HG02981 (cell line): ENCODE measurements around the gene STXBP2.

Experiments
- ATAC-seq: cut with Tn5 transposase; IDR thresholded peaks from one replicate; pipeline ENCODE4 v1.9.1; 2021; ENCODE audit warnings: mild to moderate bottlenecking, moderate library complexity; ENCODE audit not compliant: unreplicated experiment

The STXBP2 gene

DNA sequence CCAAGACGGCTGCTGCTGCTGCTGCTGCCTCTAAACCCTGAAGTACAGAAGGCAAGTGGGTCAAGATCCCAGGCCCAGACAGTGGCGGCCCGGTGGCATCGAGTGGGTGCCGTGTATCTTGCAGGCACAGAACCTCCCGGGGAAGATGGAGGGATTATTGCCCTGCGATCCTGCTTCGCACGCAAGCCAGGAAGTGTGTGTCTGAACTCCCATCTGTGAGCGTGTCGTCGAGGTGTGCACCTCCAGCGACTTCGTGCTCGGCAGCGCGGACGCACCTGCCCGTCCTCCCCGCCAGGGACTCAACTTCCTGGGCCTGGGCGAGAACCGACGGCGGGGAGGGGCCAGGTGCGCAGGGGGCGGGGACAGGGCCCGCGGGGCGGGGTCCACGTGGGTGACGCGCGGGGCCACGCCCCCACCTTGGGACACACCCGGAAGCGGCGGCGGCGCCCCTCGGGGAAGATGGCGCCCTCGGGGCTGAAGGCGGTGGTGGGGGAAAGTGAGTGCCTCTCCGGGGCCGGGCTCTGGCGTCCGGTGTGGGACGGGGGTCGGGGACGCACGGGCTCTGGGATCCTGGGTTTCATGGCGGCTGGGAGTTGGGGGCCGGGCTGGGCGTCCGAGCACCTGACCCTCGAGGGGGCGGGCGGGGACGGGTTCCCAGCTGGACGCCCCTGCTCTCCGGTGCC, at the start of gene STXBP2:
STXBP2 (plus strand) TSS at position 420 of the 683 bp plus-strand sequence; CDS start at position 460, 40 bp downstream.
- ATAC-seq: peak; percentile 69

DNA sequence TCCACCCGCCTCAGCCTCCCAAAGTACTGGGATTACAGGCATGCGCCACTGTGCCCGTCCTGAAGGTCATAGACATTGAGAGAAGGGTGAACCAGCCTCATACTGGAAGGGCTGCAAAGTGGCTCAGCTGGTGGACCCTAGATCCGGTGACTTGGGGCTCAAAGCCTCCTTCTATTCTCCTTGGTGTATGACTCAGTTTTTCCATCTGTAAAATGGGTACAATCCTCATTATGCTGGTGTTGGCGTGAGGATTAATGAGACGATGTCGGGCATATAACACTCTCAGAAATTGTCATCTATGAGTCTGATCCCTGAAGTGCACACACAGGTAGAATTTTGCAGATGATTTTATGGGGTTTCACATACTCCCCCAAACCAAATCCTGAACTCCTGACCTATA, 47.1 kb upstream of the STXBP2 start:
- no peak for ATAC-seq

DNA sequence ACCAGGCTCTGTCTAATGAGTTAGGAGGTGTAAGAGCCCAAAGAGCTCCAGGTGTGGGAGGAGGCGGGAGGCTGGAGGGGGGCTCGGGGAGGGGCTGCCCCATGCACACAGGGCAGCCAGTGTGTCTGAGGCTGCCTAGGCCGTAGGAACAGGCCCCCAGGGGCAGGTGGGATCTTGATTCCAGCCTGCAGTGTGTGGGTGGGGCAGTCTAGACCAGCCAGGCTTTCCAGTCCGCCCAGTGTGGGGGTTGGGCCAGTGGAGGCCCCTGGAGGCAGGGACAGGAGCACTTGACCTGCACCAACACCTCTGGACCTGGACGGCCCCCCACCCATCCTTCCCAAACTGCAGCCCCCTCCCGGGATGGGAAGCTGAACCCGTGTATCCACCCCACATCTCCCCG, 46.7 kb upstream of the STXBP2 start:
- no peak for ATAC-seq

DNA sequence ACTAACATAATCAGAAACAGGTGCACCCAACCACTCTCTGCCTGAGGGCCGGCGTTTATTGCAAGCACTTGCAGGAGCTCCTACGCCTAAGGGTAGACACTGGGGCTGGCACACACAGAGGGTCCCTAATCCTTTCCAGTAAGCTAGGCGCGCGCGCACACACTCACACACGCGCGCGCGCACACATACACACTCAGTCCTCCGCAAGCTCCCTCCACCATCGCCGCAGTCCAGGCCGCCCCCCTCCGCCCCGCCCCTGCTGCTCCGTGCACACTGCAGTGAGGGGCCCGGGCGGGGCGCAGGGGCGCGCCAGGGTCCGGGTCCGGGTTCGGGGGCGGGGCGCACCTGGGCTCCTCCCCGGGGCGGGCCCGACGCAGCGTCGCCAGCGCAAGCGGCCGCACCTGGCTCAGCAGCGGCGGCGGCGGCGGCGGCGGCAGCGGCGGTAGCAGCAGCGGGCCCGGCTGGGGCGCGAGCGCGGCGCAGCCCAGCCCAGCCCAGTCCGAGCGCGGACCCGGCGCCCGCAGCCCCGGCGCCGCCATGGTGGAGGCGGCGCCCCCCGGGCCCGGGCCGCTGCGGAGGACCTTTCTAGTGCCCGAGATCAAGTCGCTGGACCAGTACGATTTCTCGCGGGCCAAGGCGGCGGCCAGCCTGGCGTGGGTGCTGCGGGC, 41.3 kb upstream of the STXBP2 start, which contains the start of gene CAMSAP3:
CAMSAP3 (plus strand) TSS at position 398 of the 668 bp plus-strand sequence; CDS start at position 538, 140 bp downstream.
- ATAC-seq: no peak

DNA sequence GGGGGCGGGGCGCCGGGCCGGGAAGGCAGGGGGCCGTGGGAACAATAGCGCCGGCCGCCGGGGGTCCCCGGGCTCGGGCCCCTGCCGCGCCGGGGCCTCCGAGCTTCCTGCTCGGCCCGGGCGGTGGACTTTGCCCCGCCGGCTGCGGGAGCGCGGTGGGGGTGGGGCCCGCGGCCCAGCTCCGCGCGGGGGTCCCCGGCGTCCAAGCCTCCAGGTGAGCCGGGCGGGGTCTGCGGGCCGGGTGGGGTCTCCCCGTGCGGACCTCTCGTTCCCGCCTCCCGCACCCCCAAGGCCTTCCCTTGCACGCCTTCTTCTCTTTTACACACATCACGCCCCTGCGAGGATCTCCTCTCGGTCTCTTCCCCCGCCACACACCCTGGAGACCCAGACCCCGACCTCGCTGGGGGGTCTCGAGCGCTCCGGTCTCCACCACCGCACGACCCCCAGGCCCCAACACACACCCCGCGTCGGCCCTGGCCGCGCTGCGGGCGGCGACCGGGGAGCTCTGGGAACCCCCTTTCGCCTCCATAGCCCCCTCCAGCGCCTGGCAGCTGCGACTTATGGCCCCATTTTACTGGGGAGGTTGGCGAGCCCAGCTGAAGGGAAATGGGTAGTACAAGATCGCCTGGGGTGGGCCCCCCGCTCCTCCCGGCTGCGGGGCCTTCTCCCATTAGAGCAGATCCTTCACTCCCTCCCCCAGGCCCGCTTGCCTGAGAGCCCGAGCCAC, 40.5 kb upstream of the STXBP2 start:
- no peak for ATAC-seq

DNA sequence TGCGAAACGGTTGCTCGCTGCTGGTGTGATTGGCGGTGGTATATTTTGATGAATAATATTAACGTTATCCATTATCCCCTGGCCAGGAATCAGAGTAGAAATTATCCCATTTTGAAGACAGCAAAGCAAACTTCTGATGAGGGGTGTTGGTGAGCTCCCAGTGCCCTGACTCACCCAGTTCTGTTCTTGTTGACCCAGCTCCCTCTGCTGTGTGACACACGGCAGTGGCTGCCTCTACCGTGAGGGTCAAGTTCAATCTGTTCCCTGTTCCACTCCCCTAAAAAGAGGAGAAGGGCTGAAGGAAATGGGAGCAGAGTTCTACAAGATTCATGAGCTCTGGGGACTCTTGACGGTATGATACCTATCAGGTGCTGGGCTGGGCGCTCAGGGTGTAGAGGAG, 39.2 kb upstream of the STXBP2 start:
- no peak for ATAC-seq

DNA sequence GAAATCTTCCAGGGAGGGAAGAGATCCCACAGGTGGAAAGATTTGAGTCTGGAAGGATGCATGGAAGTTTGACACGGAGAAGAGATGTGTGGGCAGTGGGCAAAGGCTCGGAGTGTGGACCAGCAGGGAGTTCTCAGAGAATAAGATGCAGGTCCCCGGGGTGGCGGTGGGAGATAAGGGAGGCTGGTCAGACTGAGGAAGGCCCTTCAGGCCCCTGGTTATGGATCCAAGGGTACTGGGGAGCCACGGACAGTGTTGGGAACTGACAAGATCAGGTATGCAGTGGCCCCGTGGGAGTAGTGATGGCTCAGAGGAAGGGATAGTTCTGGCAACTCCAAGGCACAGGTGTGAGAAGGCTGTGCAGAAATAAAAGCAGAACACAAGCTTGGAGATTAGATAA, 38.7 kb upstream of the STXBP2 start:
- no peak for ATAC-seq

DNA sequence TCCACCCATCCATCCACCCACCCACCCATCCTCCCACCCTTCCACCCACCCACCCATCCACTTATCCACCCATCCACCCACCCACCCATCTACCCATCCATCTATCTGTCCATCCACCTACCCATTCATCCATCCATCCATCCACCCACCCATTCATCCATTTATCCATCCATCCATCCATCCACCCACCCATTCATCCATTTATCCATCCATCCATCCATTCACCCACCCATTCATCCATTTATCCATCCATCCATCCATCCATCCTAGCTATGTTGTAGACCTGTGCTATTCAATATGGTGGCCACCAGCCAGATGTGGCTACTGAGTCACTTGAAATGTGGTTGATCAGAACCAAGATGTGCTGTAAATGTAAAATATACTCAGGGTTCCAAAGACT, 36.2 kb upstream of the STXBP2 start:
- no peak for ATAC-seq

DNA sequence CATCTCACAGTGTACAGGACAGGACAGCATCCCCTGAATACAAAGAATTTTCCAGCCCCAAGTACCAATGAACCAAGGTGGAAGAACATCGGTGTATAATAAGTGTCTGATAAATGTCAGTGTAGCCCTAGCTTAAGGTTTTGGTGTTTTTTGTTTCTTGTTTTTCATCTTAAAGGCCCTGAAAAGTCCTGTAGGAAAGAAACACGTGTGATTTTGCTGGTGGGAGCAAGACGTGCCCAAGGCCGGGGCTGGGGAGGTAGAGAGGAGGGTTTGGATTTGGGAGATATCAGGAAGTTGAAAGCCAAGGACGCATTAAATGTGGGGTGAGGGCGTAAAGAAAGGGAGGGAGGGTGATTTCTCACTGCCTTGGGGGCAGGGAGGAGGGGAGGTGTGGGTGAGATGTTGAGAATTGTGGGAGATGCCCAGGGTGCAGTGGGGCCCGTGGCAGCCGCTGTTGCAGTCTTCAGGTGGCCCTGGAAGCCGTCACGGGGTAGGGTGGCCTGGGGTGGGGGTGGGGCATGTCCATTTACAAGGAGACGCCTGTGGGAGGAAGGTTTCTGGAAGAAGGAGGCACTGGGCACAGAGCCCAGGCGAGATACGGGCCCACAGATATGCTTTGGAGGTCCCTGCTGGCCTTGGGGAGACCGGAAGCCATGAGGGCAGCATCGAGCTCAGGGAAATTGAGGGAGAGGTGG, 34.5 kb upstream of the STXBP2 start:
- no peak for ATAC-seq

DNA sequence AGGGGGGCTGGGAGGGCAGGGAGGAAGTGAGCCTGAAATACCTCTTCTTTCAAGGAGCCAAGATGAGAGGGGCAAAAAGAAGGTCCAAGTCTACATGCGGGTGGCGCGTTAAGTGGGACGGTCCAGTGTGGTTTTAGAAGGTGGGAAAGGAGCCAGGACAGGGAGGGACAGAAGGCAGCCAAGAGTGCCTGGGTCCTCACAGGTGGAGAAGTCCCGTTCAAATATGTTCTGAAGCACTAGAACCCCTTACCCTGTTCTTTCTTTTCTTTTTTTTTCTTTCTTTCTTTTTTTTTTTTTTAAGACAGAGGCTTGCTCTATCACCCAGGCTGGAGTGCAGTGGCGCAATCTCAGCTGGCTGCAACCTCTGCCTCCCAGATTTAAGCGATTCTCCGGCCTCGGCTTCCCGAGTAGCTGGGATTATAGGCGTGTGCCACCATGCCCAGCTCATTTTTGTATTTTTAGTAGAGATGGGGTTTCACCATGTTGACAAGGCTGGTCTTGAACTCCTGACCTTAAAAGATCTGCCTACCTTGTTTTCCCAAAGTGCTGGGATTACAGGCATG, 33.9 kb upstream of the STXBP2 start:
- ATAC-seq: no peak

DNA sequence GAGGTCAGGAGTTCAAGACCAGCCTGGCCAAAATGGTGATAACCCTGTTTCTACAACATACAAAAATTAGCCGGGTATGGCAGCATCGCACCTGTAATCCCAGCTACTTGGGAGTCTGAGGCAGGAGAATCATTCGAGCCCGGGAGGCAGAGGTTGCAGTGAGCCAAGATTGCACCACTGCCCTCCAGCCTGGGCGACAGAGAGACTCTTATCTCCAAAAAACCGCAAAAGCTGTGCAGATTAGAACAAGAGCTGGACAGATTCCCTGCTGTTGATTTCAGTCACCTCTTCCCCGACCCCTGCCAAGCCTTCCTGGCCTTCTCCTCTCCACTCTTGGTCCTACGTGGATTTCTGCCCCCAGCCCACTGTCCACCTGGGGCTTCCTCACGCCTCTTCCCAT, 33.0 kb upstream of the STXBP2 start:
- no peak for ATAC-seq

DNA sequence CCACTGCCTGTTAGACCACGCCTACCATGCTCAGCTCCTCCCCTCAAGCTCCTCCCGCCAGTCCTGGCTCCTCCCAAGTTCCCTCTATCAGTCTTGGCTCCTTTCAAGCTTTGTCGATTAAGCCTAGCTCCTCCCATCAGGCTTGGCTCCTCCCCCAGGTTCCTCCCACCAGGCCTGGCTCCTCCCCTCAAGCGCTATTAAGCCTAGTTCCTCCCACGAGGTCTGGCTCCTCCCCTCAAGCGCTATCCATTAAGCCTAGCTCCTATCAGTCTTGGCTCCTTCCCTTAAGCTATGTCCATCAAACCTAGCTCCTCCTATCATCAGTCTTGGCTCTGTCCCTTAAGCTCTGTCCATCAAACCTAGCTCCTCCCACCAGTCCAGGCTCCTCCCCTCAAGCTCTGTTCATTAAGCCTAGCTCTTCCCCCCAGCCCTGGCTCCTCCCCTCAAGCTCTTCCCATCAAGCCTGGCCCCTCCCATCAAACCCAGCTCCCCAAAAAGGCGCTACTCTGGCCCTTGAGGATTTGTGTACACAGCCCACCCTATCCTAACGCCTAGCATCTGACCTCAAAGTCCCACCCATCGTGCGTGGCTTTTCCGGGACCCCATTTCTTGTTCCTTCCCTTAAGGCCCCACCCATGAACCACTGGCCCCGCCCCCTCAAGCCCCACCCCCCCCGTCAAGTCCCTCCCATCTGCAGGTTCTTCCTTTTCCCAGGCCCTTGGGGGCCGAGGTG, 31.3 kb upstream of the STXBP2 start:
- ATAC-seq: no peak

DNA sequence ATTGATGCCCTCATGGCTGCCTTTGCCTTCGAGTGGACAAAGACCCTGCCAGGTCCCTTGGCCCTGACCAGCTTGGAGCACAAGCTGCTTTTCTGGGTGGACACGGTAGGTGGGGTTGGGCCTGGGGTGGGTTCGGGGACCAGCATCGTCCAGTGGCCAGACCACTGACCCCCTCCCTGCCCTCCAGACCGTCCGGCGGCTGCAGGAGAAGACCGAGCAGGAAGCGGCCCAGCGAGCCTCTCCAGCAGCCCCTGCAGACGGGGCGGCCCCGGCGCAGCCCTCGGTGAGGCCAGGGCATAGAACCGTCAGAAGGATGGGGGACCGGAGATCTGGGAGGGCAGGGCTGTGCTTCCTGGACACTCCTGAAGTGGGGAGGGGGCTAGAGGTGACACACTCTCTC, 30.6 kb upstream of the STXBP2 start:
- no peak for ATAC-seq

DNA sequence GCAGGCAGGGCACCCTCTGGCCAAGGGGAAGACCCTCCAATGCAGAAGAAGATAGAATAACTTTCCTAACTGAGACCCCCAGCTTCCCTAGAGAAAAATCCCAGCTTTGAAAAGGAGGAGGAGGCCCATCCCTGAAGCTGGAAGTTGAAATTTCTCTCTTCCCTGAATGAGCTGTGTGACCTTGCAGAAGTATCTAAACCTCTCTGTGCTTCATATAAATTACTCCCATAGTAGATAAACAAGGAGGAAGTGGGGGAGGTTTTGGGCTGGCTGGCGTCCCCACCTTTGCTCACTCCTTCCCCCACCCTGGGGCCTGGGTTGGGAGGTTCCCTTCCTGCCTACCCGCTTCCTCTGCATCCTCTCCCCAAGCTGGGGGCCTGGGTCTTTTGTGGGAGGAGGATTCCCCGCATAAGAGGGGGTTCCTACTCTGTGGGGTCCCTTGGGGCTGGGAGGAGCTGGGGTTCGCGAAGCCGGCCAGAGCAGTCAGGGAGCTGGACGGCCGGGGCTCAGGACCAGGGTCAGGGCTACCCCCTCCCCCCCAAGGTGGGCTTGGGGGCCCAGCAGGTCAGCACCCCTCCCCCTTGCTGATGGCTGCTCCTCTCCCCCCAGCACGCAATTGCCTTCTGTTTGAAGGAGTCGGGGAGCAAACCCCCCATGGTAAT, 29.6 kb upstream of the STXBP2 start:
- ATAC-seq: no peak

DNA sequence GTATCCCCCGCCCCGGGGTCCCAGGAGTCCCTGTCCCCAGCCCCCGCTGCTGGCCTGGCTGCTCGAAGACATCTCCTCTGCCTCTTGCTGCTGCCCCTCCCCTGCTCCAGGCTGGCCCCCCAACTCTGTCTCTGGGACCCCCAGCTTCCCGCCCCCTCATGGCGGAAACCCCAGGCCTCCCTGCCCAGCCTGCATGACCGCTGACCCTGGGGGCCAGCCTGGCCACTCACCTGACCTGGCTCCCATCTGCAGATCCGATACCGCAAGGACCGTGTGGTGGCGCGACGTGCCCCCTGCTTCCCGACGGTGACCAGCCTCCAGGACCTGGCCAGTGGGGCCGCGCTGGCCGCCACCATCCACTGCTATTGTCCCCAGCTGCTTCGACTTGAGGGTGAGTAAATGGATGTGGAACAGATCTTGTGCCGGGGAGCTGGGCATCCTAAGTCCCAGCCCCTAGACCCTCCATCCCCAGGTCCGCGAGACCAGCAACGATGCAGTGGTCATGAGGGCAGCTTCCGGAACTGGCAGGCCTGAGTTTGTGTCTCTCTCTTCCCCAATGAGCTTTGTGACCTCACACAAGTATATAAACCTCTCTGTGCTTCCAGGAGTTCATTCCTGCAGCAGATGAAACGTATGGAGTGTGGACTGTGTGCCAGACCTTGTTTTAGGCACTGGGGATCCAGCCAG, 28.9 kb upstream of the STXBP2 start:
- no peak for ATAC-seq

DNA sequence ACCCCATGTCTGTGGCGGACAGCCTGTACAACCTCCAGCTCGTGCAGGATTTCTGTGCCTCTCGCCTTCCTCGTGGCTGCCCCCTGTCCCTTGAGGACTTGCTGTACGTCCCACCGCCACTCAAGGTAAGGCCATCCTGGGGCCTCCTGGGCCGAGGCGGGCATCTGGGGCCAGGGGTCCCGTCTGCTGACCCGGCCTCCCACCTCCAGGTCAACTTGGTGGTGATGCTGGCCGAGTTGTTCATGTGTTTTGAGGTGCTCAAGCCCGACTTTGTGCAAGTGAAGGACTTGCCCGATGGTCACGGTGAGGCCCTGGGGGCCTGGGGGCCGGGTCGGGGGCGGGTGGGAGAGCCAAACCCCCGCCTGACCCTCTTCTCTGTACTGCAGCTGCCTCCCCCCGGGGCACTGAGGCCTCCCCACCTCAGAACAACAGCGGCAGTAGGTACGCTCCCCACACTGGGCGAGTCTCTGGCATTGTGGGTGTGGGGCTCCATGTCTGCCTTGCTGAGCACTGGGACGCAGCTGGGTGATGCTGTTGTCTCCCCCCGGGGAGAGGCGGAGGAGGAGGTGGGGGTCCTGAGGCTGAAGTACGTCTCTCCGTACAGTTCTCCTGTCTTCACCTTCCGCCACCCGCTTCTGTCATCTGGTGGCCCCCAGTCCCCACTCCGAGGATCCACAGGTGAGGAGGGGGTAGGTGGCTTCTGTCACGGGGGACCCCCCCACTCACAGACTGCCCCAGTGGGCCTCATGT, 26.2 kb upstream of the STXBP2 start:
- ATAC-seq: no peak

DNA sequence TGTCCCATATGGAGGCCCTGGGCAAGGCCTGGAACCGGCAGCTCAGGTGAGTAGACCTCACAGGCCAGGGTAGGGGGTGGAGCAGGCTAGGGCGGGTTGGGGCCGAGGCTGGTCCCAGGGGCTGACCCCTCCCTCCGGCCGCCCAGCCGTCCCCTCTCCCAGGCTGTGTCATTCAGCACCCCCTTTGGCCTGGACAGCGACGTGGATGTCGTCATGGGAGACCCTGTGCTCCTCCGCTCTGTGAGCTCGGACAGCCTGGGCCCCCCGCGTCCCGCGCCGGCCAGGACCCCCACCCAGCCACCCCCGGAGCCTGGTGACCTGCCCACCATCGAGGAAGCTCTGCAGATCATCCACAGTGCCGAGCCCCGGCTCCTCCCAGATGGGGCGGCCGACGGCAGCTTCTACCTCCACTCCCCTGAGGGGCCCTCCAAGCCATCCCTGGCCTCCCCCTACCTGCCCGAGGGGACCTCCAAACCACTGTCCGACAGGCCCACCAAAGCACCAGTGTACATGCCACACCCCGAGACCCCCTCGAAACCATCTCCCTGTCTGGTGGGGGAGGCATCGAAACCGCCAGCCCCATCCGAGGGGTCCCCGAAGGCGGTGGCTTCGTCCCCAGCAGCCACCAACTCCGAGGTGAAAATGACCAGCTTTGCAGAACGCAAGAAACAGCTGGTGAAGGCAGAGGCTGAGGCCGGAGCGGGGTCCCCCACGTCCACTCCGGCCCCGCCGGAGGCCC, 25.2 kb upstream of the STXBP2 start:
- no peak for ATAC-seq
